Measurements from ENCODE around the gene SHROOM3.
"Not testable (repeated sequence)": the region's sequence is repeated elsewhere in the genome, so short reads cannot be mapped to it uniquely, and the experiment has no call there.

Gene SHROOM3

DNA sequence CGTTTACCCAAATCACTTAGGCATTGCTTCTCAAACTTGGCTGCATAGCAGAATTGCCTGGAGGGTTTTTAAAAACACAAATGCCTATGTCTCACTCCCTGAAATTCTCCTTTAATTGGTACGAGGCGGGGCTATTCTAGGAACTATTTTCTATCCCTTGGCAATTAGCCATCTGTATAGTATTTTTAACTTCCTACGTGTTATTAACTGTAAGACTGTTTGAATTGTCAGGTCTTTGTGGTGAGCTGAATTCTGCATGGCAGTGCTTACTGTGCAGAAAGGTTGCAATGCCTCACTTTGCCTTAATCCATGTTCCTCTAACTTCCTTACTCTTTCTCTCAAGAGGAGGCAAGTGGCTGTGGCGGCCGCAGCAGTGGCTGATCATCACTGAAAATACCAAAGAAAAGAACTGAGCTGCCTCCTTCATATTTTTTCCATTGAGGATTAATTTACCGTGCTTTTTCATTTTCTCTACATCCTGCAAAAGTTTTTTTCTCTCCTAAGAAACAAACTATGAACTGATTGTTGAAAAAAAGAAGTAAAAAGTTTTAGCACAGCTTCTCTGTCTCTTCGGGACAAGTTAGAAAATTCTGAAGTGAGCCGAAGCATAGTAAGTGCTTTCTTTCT lies at the start of gene SHROOM3:
Gene SHROOM3 (plus strand): TSS at position 329 of the 627 bp plus-strand sequence. CDS start 824 bp downstream, outside the sequence.
- no peak for DNase-seq (ENCODE audit: extremely low read depth in 1 of 2, low read depth in 1 of 2)

DNA sequence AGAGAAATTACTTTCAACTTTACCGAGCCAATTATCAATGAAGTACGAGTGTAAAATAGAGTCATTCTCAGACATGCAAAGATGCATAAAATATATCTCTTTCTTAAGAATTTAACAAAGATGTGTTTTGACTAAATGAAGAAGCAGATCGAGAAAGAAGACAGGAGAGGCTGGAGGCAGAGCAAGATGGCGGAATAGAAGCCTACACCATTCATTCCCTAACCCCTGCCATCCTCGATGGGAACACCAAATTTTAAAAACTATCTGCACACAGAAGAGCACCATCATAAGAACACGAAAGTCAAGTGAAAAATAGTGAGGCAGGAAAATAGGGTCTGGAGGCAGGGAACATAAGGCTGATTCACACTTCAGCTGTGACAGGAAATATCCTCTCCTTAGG lies 49.1 kb upstream of the SHROOM3 start:
- no peak for DNase-seq (ENCODE audit: extremely low read depth in 1 of 2, low read depth in 1 of 2)

DNA sequence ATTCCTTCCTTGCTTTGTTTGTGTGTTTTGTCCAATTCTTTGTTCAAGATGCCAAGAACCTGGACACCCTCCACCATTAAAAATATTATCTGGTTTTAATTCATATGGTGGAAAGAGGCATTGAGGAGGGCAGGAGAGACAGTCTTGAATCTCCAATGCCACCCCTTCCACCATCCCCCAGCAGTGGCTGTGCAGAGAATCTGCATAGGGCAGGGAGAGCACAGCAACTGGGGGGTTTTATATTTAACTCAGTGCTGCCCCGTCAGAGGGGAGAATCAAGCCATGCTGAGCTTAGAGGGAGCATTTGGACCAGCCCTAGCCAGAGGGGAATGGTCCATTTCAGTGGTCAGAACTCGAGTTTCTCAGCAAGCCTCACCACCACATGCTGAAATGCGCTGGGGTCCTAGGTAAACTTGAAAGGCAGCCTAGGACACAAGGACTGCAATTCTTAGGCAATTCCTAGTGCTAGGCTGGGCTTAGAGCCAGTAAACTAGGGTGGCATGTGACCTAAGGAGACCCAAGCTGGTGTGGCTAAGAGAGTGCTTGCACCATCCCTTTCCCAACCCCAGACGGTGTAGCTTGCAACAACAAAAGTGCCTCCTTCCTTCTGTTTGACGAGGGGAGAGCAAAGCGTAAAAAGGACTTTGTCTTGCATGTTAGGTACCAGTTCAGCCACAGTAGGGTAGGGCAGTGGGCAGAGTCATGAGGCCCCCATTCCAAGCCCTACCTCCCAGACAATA lies 48.3 kb upstream of the SHROOM3 start:
- no peak for DNase-seq (ENCODE audit: extremely low read depth in 1 of 2, low read depth in 1 of 2)

DNA sequence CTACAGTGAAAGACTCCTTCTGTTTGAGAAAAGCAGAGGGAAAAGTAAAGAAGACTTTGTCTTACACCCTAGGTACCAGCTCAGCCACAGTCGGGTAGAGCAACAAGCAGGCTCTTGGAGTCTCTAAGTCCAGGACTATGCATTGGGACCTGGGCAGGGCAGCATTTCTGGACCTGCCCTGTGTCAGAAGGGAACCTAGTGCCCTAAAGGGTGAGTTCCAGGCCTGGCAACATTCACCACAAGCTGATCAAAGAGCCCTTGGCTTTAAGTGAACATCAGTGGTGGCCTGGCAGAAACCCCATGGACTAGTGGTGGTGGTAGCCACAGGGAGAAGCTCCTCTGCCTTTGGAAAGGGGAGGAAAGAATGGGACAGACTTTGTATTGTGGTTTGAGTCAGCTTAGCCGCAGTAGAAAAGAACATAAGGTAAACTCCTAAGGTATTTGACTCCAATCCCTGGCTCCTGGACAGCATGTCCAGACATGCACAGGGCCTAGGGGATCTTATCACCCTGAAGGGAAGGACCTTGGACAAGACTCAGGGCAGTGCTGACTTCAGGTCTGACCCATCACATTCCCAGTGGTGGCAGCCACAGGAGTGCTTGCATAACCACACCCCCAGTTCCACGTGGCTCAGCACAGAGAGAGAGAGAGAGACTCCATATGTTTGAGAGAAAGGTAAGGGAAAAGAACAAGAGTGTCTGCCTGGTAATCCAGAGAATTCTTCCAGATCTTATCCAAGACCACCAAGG lies 46.7 kb upstream of the SHROOM3 start:
- DNase-seq (ENCODE audit: extremely low read depth in 1 of 2, low read depth in 1 of 2): no peak

DNA sequence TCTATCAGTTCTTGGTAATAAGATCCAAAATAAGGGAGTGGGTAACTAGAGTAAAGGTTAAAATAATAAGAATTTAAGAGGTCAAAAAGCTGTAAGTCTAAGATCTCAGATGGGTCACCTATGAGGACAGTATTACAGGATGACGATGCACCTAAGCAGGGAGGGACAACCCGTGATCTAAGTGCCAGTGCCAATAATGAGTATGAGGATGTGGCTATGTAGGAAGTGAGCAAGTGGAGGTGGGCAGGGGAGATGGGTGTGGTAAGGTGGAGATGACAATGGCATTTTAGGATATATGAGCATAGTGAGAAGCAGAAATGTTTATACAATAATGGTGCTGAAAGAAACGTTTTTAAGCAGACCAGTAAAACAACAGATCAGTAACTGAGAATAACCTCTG lies 33.4 kb upstream of the SHROOM3 start:
- DNase-seq (ENCODE audit: extremely low read depth in 1 of 2, low read depth in 1 of 2): no peak

DNA sequence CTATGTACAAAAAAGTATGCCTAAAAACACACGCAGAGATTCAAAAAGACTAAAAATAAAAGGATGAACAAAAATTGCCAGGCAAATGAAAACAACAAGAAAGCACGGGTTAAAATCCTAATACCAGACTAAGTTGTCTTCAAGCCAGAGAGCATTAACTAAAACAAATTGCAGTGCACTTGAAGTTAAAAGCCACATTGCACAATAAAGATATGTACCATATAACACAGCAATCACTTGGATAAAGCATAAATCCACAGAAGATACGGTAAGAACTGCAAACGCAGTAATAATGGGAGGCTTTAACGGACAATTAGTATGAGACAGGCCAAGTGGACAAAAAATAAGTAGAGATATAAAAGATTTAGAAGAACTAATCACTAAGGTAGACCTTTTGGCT lies 28.9 kb upstream of the SHROOM3 start:
- no peak for DNase-seq (ENCODE audit: extremely low read depth in 1 of 2, low read depth in 1 of 2)

DNA sequence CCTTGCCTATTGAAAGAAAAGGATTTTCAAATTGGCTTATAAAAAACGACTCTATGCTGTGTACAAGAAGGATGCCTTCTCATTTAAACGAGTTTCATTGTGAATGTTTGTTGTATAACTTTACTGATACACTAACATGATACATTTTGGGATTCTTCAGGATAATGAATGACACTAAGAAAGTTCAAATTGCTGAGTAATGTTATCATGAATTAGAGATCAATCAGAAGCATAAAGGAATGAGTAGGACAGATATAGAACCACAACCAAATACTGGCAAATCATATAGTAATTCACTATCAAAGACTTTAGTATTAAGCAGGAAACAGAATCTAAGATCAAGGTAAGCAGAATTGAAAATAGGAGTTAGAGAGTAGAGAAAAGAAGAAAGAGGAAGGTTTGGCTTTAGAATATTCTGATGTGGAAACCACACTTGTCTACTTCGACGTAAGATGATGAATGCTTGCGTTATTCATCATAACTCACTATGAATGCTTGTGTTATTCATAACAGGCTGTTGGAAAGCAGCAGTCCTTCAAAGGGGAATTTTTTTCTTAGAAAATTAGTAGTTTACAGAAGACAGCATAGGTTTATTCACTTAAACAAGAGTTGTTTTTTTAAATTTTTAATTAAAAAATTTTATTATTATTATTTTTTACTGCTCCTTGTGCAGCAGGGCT lies 27.4 kb upstream of the SHROOM3 start:
- DNase-seq (ENCODE audit: extremely low read depth in 1 of 2, low read depth in 1 of 2): no peak

DNA sequence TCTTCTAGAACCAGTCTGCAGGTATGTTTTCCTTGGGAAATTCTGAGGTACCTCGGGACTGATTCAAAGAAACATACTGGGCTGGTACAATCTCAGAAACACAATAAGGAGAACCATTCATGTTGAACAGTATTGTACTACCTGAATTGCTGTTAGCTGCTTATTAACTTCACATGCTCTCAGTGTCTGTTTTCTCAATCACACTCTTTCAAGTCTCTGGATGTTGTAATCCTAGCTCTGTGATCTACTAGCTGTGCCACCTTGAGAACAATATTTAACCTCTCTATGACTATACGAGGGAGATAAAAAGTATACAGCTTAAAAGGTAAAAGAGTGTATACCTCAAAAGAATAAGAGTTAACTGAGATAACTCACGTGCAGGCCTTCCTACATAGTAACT lies 24.4 kb upstream of the SHROOM3 start:
- DNase-seq (ENCODE audit: extremely low read depth in 1 of 2, low read depth in 1 of 2): no peak

DNA sequence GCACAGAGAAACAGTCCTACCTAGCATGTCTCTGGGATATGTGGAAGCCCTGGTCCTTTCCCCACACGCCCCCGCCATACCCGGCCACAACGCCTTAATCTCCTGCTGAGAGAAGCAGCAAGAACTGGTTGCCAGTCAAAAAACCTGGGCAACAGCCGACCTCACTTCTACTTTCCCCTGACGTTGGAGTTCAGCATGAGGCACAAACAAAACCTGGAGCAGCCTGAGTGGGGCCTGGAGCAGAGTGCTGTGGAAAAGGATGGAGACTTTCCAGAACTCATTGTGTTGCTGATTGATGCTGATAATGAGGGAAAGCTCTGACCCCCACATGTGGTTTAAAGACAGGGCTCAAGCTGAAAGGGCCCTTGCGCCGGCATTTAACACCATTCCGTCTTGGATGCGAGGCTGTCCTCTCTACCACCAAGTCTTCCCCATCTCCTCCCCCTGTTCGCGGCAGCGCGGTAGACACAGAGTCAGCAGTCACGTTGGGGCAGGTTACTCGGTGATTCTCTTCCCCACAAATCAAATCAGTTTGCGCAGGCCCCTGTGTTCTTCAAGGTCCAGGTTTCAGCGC lies 14.8 kb upstream of the SHROOM3 start:
- DNase-seq (ENCODE audit: extremely low read depth in 1 of 2, low read depth in 1 of 2): no peak

DNA sequence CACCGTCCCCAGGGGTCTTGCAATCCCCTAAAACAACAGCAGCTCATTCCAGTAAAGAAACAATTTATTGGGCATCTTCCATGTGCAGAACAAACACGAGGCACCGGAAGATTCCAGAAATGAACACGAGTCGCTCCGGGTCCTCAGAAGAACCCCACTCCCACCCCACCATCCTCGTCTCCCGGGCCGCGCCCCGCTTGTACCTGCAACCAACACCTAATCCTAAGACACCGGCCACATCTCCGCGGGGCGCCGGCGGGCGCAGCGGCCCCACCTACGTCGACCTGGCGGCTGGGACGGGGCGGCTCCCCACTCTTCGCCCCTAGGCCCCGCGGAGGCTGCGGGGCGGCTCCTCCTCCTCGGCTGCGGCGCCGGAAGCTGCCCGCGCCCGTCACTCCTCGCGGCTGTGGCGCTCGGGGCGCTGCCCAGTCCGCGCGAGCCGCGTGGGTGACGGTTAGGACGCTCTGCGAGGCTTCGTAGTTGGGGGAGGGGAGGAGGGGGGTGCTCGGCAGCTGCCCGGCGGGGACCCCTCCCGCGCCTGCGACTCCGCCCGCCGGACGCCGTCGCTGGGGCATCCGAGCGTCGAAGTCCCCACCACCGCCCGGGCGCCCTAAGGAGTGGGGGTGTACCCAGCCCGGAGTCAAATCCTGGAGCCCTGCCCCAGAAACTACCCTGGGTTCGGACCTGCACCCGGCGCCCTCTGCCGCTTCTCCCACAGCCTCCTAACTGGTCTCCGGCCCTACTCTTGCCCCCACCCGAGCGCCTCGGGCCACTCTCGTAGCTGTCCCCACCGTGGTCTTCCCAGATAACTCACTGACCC lies 14.1 kb upstream of the SHROOM3 start, which contains the start of gene CCDC158:
Gene CCDC158 (minus strand): TSS at position 380 of the 820 bp plus-strand sequence. CDS start 17,934 bp downstream, outside the sequence.
- no peak for DNase-seq (ENCODE audit: extremely low read depth in 1 of 2, low read depth in 1 of 2)

DNA sequence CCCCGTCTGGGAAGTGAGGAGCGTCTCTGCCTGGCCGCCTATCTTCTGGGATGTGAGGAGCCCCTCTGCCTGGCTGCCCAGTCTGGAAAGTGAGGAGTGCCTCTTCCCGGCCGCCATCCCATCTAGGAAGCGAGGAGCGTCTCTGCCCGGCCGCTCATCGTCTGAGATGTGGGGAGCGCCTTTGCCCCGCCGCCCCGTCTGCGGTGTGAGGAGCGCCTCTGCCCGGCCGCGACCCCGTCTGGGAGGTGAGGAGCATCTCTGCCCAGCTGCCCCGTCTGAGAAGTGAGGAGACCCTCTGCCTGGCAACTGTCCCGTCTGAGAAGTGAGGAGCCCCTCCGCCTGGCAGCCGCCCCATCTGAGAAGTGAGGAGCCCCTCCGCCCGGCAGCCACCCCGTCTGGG lies 11.9 kb upstream of the SHROOM3 start:
- DNase-seq (ENCODE audit: extremely low read depth in 1 of 2, low read depth in 1 of 2): not testable (repeated sequence)

DNA sequence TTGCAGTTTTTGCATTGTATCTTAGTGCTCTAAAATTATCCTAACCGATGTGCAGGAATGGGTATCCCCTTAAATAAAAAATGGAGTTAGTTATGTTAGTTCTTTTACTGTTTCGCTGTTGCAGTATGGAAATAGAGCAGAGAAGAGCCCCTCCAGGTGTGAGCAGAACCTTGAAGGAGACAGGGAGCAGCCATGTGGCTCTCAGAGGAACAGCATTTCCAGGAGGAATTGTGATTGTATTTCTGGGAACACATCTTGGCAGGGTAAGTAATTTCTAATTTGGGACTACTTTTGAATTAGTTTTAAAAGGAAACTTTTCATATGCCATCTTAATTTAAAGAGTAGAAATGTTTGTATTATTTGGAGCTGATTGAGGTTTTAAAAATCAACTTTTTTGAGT lies 8.8 kb upstream of the SHROOM3 start:
- no peak for DNase-seq (ENCODE audit: extremely low read depth in 1 of 2, low read depth in 1 of 2)

DNA sequence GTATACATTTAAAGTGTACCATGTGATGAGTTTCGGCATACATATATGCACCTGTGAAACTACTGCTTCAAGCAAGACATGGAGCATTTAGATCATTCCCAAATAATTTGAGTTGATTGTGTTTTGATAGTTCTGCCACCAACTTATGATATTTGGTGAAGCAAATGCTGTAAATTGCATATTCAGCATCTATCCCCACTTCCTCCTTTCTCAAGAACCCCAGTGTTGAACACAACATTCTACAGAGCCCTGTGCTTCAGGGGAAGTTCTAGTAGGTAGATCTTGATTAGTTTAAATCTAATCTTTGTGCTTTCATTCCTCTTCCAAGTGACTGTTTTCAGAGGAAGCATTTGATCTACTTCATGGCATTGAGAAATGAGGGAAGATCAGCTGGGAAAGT lies 5.4 kb upstream of the SHROOM3 start:
- no peak for DNase-seq (ENCODE audit: extremely low read depth in 1 of 2, low read depth in 1 of 2)

DNA sequence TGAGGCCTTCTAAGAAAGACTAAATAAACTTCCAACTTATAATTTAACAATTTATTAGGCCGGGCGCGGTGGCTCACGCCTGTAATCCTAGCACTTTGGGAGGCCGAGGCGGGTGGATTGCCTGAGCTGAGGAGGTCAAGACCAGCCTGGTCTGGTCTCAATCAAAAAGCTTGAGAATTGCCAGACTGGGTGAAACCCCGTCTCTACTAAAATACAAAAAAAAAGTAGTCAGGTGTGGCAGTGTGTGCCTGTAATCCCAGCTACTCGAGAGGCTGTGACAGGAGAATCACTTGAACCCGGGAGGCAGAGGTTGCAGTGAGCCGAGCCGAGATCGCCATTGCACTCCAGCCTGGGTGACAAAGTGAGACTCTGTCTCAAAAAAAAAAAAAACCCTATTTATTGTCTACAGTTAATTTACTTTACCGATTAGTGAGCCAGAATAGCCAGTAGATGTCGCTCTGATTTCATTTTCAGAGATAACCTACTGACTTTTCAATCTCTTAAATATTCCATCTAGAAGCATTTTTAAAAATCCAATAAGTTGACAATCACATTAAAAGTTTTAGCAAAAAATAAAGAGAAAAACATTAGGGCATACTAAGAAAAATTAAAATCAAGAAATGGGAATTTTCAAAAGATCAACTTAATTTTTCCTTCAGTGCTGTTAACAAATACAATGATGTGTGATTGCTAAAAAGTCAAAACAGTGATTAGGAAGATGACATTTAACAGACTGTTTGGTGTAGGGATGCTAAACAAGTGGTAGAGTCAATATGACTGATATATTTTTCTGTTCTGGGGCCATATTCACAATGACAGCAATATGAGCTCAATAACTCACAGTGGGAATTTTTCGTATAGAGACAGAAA lies 4.3 kb upstream of the SHROOM3 start:
- DNase-seq (ENCODE audit: extremely low read depth in 1 of 2, low read depth in 1 of 2): no peak

DNA sequence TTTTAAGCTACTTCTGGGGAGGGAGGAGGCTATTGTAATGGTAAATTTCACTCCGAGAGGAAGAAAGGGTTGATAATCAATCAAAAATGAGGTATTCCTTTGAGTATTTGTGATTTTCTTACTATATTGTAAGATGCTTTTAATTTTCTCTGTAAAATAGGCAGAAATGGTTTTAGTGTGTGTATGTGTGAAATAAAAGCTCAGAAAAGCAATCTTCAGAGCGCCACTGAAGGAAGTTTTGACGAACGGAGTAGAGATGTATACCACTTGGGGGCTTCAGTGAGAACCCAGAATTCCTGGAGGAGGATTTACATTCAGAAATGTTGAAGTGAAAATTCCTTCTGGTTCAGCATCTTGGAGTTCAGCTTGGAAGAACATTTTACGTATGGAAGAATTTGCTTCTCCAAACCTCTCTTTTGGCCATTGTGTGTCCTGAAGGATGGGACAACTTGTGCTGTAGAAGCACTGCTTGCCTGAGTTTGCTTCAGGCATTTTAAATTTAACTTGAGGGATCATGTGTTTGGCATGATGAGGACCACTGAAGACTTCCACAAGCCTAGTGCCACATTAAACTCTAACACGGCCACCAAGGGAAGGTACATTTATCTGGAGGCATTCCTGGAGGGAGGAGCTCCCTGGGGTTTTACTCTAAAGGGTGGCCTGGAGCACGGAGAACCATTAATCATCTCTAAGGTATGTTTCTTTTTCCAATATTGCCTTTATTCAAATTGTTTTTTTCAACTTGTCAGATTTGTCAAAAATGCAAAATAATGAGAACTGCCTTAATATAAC lies 695 bp downstream of the SHROOM3 start:
- DNase-seq (ENCODE audit: extremely low read depth in 1 of 2, low read depth in 1 of 2): no peak

DNA sequence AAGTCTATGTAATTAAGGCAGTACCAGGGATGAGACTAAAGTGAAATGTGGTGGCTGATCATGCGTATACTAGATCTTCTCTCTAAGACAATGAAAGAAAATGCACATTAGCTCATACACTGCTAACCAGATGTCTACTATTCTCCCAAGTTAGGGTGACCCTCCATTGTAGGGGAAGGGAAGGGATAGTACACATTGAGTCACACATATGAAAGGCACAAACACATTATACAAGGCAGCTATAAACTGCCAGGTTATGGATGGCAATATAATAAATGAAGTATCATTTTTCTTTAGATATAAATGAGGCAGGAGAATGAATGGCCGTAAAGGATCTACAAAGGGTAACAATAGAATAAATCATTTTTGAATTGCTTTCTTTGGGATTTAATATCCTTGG lies 4.5 kb downstream of the SHROOM3 start:
- DNase-seq (ENCODE audit: extremely low read depth in 1 of 2, low read depth in 1 of 2): no peak

DNA sequence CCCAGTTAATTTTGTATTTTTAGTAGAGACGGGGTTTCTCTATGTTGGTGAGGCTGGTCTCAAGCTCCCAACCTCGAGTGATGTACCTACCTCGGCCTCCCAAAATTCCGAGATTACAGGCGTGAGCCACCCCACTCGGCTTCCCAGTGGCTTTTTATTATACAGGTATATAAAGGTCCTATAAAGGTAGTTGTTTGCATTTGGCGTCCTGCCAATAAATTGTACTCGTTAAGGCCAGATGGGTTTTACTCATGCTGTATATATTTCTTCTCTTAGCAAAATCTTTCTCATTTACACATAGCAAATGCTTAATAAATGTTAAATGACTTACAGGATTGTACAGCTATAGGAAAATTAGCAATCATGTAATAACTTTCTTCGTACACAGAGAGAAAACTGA lies 6.9 kb downstream of the SHROOM3 start:
- DNase-seq (ENCODE audit: extremely low read depth in 1 of 2, low read depth in 1 of 2): no peak

DNA sequence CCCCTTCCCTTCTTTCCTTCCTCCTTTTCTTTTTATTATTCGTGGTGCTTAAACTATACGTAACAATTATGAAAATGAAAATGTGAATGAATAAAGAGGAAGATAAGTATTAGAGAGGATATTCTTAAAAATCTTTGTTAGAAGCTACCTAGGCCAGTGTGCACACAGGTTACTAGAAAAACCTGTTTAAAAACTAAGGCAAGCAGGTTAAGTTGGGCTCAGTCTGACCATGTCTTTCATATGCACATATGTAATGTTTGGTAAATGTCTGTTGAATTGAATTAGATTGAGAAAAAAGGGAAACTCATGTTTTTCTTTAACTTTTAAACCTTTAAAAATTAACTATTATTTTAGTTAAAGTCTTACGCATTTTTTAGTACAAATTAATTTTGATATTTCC lies 7.8 kb downstream of the SHROOM3 start:
- DNase-seq (ENCODE audit: extremely low read depth in 1 of 2, low read depth in 1 of 2): no peak

Measured in activated CD8-positive, alpha-beta memory T cell treated with anti-CD3 and anti-CD28 coated beads for 1 hour (primary cell).